Activated CD4-positive, alpha-beta T cell treated with anti-CD3 and anti-CD28 coated beads, Interleukin-10, Interleukin-2, amounts not matched to agents 100 ng/mL and 50 ng/mL, durations not matched to agents 16 hours and 8 hours (primary cell): ENCODE measurements around the gene RGS13.

ENCODE experiments used
- DNase-seq: peaks from one replicate; pipeline ENCODE4 v3.0.0-alpha.2; 2020

RGS13 gene

GRCh38 chr1:192627901-192628300 lies 8.0 kb upstream of the RGS13 start:
- no peak for DNase-seq

DNA sequence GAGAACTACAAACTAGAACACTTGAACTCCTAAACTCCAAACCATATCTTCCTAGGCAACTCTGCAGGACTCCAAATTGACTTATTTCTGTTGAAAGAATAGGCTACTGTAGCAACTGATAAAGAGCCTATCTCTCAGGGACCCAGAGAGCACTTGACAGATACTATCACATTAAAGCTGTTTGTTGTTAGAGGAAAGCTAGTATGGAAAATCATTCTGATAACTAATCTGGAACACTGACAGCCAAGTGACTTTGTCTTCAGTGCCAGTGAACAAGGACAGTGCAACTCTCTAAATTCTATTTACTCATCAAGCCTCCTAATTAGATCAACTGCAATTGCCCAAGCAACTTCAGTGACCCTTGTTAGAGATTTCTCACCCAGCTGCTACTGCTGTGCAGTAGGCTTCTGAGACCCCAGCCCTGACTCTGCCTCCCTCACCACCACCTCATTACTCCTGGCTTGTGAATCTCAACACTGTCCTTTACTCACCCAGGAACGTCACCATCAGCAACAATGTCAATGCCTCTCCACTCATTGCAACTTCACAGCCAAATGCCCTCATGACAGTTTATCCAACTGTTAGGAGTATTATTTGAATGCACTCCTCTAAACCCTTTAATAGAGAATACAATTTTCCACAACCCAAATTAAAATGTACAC lies 7.4 kb upstream of the RGS13 start:
- DNase-seq, result no peak

DNA sequence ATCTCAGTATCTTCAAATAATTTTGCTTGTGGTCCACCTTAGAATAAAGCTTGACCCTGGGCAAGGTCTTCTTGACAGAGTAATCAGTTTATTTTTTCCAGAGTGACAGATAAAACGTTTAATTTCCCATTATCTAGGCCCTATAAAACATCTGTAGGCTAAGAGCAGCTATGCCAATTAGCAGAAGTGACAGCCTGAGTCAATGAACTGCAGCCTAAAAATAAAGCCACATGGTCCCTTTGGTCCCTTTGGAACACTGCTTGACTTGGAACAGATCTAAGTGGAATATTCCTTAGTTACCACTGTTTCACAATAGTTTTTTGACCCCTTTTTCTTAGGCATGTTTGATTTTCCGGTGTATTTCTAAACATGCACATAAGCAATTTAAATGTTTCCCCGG lies 6.3 kb upstream of the RGS13 start:
- no peak for DNase-seq

GRCh38 chr1:192630521-192631287 lies 5.2 kb upstream of the RGS13 start:
- no peak for DNase-seq

GRCh38 chr1:192631749-192632148 lies 4.2 kb upstream of the RGS13 start:
- DNase-seq, result no peak

DNA sequence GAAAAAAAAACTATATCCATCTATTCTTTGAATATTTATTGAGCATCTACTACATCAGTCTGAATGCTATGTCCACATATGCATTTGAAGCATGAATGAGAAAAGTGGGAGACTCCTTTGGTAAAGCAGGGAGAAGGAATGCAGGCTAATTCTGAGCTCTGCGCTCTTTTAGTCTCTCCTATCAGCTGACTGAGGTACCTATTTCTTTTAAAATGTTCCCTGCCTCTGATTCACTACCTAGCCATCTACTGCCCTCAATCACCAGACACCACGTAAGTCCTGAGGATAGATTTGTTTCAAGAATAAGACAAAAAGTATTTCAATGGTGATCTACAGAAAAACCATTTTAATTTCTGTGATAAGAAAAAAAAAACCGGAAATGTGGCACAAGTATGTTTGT lies 3.8 kb upstream of the RGS13 start:
- no peak for DNase-seq

DNA sequence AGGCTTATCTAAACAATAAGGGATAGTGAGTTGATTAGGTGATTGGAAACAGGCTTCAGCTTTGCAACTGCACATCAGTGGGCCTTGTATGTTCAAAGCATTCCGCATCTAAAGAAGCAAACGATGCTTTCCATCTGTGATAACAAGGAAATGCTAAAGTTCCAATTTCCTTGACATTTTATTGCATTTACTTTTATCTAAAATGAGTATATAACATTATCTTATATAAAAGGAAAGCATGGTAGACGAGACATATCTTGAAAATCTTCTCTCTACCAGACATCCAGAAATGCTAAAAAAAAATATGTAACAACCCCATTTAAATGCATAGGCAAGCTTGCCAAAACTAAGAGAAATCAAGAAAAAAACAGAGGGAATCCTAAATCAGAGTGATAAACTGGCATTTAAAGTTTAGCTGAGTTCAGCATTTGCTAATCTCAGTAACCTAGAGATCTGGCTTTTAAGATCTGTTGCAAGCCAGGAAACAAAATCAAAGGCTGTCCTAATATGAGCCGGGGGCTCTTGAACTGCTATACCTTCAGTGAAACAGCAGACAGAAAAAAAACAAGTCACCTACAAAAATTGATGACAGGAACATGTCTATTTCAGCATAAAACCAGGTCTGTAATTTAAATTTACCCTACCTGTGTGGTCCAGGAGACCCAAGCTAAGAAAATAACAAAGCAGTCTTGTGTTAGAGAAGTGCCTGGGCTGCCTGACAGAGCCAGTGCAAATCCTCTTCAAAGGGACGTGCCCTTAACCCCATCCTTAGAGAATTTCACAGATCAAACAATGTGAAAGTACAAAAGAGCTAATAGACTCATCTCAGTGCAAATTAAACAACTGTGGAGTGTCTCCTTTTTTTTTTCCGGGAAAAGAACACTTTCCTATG lies 3.1 kb upstream of the RGS13 start:
- no peak for DNase-seq

DNA sequence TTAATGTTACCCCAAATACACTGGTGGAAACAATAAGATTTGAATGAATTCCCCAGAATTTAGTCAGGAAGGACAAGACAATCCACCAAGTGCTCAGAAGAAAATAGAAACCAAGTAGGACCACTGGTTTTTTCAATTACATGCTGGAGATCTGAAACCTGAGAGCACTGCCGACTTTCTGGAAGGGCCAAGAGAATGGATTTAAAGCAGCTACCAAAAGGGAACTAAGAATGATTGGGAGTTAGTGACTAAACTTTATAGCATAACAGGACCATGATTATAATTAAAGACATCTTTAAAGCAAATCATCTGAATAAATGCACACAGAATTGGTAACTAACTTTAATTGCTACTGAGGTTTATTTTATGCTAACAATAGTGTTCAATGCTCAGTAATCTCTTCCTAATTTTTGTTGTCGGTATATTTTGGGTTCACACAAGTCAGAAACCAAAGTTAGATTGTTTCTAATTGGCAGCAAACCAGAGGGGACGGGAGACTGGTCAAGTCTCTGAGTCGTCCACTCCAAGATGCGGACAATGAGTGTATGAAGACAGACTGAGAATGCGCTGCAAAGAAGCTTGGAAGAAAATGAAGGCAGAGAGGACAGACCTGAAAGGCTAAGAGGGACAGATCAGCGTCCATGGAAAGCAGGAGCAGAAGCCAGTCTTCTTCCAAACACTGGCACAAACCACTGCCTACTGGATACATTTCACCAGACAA lies 2.3 kb upstream of the RGS13 start:
- no peak for DNase-seq

GRCh38 chr1:192635041-192635440 lies 906 bp upstream of the RGS13 start:
- DNase-seq, result no peak

DNA sequence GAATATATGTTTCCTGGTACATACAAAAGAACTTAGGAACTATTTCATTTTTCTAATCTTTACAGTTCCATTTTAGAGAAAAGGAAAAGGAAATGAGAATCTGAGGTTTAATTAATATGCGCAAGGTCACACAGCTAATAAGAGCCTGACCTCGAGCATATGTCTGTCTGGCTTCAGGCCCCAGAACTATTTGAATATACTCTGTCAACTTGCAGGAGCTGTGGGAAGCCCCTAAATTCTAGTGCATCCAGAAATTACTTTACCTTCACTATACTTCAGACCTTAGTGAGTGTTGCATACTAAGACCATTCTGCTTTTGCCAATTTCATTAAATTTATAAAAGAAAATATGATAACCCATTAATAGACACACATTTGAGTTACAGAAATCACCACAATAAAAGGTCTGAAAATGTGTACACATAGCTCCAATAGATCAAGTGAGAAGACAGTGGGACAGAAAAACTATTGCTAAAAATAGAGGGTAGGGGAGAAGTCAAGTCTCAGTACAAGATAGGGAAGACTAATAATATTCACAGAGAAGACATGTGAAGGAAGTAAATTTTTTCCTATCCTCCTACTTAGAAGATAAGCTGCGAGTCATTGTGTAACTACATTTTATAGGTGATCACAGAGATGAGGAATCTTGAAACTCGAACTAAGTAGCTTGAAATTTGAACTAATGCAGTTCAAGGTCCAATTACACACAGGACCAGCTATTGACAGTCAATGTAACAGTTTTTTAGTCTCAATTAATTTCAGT lies 3.8 kb downstream of the RGS13 start:
- peak; percentile 85 for DNase-seq

- DNase-seq, result no peak
Measured at GRCh38 chr1:192652159-192652558, 16.2 kb downstream of the RGS13 start.

DNA sequence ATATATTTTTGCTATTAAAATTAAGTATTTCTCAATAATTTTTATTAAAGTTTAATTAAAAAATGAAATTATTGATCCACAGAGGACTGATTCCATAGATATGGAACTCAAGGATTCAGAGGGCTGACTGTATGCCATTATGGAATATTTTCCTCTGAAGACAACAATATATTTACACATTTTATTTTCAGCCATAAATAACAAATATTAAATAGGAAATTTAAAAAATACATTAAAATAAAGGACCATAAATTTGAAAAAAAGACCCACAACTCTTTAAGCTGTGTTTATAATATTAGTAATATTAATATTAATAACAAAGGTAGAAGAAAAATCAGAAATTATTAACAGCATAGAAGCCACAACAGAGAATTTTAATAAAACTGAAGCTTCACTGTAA lies 18.2 kb downstream of the RGS13 start:
- no peak for DNase-seq

GRCh38 chr1:192654591-192655251 lies 18.8 kb downstream of the RGS13 start:
- DNase-seq, result peak; percentile 76

- DNase-seq, result no peak
Measured at GRCh38 chr1:192657760-192658159, 21.8 kb downstream of the RGS13 start.

DNA sequence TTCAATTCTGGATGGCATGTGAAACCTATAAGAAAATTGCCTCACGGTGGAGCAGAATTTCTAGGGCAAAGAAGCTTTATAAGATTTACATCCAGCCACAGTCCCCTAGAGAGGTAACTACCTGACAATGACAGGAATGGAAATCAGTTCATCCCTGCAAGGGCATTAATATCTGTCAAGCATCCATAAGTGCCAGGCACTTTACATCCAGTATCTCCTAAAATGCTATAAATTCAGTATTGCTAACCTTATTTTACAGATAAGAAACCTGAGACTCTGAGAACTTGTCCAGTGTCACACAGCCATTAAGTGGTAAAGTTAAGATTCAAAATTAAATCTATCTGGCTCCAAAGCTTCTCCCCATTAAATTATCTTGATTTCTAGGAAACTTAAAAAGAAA lies 22.3 kb downstream of the RGS13 start:
- DNase-seq, result no peak

GRCh38 chr1:192660613-192661012 lies 24.7 kb downstream of the RGS13 start:
- DNase-seq, result no peak

GRCh38 chr1:192668409-192668983 lies 32.5 kb downstream of the RGS13 start:
- no peak for DNase-seq

DNA sequence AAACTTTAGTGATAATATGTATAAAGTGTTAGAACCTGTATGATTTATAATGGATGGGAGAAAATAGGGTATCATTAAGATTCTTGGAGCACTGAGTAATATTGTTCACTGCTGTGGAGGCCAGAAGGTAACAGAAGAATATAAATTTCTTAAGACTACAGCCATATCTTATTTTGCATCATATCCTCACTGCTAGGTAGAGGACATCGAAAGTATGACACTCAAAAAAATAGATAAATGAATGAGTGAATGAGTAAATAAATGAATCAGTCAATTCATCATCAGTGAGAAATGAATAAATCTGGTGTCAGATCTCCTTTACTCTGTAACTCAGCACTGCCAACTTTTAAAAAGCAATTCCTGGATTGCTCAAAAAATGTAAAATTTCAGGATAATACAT lies 33.2 kb downstream of the RGS13 start:
- DNase-seq, result no peak

DNA sequence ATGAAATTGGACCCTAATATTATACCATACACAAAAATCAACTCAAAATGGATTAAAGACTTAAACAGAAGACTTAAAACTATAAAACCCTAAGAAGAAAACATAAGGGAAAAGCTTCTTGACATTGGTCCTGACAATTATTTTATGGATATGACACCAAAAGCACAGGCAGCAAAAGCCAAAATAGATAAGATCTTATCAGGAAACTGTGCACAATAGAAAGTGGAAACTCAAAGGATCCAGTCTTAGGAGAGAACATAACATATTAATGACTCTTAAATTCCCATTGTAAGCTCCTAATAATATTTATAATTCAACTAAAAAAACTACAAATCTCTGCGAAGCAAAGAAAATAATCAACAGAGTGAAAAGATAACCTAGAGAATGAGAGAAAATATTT lies 39.8 kb downstream of the RGS13 start:
- DNase-seq, result no peak

- no peak for DNase-seq
Measured at GRCh38 chr1:192678099-192678498, 42.2 kb downstream of the RGS13 start.

- DNase-seq, result no peak
Measured at GRCh38 chr1:192682335-192682734, 46.4 kb downstream of the RGS13 start.
